Neural crest cell (in vitro differentiated cells): ENCODE measurements around the gene ACTN4. TPM values are rescaled to one million over a fixed set of nuclear protein-coding genes. Genes with fewer than 3 reads are reported as not detected.
A peak's percentile ranks its signal among the peaks of the same experiment; 100 is the strongest.

Experiments
- DNase-seq: peaks from one replicate; pipeline ENCODE4 v3.0.0; 2021; ENCODE audit warnings: low read depth, mixed read lengths, low spot score
- H3K27ac Mint-ChIP-seq: one replicate; pipeline ENCODE4 v1.8.0; 2021; ENCODE audit warnings: mild to moderate bottlenecking, mixed read lengths; ENCODE audit not compliant: unreplicated experiment
- H3K27me3 Mint-ChIP-seq: 2 replicates; pipeline ENCODE4 v1.8.0; 2021; ENCODE audit warnings: low read depth, mild to moderate bottlenecking, mixed read lengths
- H3K36me3 Mint-ChIP-seq: 2 replicates; pipeline ENCODE4 v1.8.0; 2021; ENCODE audit warnings: low read depth, mild to moderate bottlenecking, mixed read lengths
- H3K4me1 Mint-ChIP-seq: 2 replicates; pipeline ENCODE4 v1.8.0; 2021; ENCODE audit warnings: mixed read lengths
- H3K4me3 Mint-ChIP-seq: one replicate; pipeline ENCODE4 v1.8.0; 2021; ENCODE audit warnings: mild to moderate bottlenecking, mixed read lengths
- H3K9me3 Mint-ChIP-seq: 2 replicates; pipeline ENCODE4 v1.8.0; 2021; ENCODE audit warnings: mixed read lengths
- CTCF ChIP-seq: fragments of 200-600 bp; sonication (generic); conservative IDR thresholded peaks from 2 replicates; pipeline ENCODE4 v1.5.0; 2021; ENCODE audit warnings: antibody characterized with exemption, mild to moderate bottlenecking
- total RNA-seq: library from RNA; stranded (reverse); gene quantifications from 2 replicates; pipeline ENCODE4 v1.2.1, GENCODE V29; 2021

The ACTN4 gene
- total RNA-seq, 1 donor from 2014 or later: 324 TPM

DNA sequence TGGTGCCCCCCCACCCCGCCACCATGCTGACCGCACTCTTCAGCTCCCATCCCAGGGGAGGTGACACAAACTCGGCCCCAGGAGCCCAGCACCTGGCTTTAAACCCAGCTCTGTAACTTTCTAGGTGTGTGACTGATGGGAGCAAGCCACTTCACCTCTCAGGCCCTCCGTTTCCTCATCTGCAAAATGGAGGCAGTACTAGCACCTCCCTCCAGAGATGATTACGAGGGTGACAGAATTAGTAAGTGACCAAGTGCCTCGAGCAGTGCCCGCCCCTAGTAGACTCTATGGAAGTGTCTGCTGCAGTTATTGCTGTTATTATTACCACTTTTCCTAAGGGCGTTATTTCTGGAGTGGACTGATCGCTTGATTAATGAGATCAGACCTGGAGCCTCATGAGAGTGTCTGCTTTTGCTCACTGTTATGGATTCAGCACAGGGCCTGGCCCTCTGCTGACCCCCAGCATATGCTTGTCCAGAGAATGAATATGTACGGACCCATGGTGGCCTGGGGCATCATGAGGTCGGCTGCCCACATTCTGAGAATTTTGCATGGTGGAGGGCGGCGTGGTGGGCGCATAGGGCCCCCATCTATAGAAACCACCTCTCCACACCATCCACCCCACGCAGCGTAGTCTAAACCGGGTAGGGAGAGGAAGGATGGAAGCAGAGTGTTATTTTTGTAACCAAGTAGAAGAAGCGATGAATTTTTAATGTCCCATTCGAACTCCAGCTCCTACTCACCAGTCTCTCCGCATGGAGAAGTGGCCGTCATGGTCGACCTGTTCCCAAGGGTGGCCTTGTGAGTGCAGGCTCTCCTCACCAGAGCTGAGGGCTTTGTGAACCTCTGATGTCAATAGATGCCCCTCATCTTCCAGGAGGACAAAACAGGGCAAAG, 48.6 kb downstream of the ACTN4 start:
- DNase-seq: no peak
- Mint-ChIP-seq H3K4me1 (peaks cover 78% of the 10 kb centered on the region), H3K4me3 (peak overlapping the region; percentile 20), H3K9me3 (no peaks in the 10 kb centered on the region), H3K27ac (peak overlapping the region; percentile 95), H3K27me3 (no peaks in the 10 kb centered on the region), H3K36me3 (peaks cover 2% of the 10 kb centered on the region)
- TF ChIP-seq CTCF: no peak

- no peaks in the 10 kb centered on the region for H3K9me3 Mint-ChIP-seq
- TF ChIP-seq CTCF: no peak
- H3K27ac Mint-ChIP-seq: peak overlapping the region; percentile 65
- H3K36me3 Mint-ChIP-seq: peaks cover 2% of the 10 kb centered on the region
- peaks cover 73% of the 10 kb centered on the region for H3K4me1 Mint-ChIP-seq
- no peaks in the 10 kb centered on the region for H3K27me3 Mint-ChIP-seq
- H3K4me3 Mint-ChIP-seq: peak overlapping the region; percentile 20
- no peak for DNase-seq
These were observed 49.2 kb downstream of the ACTN4 start for GRCh38 chr19:38696729-38697055.

DNA sequence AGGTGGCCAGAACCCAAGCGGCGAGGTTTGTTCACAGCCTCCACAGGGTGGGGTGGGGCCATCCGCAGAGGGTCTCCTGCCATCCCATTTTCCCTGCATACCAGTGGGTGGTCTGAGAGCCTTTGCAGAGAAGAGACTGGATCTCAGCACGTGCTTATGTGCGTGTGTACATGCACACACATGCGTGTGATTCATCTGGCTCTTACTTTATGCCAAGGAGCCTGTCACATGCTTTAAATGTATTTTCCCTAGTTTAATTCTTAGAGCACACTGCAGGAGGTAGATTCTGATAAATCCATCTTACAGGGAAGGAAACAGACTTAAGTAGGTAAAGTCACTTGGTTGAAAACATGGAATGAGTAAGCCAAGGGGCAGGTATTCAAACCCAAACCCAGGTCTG, 49.7 kb downstream of the ACTN4 start:
- Mint-ChIP-seq H3K4me3 (no peak overlapping the region), H3K9me3 (no peaks in the 10 kb centered on the region), H3K36me3 (no peaks in the 10 kb centered on the region), H3K4me1 (peaks cover 68% of the 10 kb centered on the region), H3K27me3 (no peaks in the 10 kb centered on the region), H3K27ac (no peak overlapping the region)
- DNase-seq: no peak
- TF ChIP-seq CTCF: no peak

- peaks cover 63% of the 10 kb centered on the region for H3K4me1 Mint-ChIP-seq
- H3K9me3 Mint-ChIP-seq: no peaks in the 10 kb centered on the region
- no peak for TF ChIP-seq CTCF
- no peak for DNase-seq
- no peaks in the 10 kb centered on the region for H3K27me3 Mint-ChIP-seq
- H3K4me3 Mint-ChIP-seq: no peak overlapping the region
- no peaks in the 10 kb centered on the region for H3K36me3 Mint-ChIP-seq
- no peak overlapping the region for H3K27ac Mint-ChIP-seq
These were observed 50.2 kb downstream of the ACTN4 start for GRCh38 chr19:38697641-38698071.

DNA sequence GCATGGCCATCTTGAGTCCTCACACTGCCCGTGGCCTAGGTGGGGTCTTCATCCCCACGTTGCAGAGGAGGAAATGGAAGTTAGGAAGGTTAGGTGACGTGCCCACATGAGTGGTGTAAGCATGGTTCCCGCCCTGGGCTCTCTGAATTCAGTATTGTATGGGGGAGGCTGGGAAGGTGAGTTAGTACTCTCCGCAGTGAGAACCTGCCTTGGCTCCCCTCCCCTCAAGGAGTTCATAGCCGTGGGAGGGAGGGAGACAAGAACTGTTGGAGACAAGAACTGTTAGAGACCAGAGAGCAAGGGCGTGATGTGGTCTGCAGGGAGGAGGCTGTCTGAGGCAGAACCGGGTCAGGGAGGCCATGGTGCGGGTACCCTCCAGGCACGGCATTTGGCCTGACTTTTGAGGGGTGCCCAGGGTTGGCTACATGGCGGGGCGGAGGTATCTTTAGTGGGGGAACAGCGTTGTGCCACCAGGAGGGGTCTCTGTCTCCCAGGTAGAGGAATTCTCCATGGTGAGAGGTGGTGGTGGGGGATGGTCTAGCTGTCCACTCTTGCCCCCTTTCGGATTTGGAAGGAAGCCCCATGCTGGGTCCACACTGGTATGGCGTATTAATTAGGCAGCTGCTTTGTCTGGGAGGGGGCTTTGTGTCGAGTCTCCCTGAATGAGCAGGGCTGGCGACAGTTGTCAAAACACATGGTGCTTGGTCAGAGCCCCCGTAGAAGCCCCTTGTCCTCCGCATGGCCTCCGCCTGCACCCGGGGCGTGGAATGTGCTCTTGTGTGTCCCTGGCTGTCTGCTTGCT, 51.0 kb downstream of the ACTN4 start:
- Mint-ChIP-seq H3K36me3 (no peaks in the 10 kb centered on the region), H3K9me3 (no peaks in the 10 kb centered on the region), H3K27ac (peak overlapping the region; percentile 78), H3K27me3 (no peaks in the 10 kb centered on the region), H3K4me3 (peak overlapping the region; percentile 44), H3K4me1 (peaks cover 56% of the 10 kb centered on the region)
- TF ChIP-seq CTCF: no peak
- DNase-seq: no peak
